ENCODE data around the gene SOHLH1. TPM values are rescaled to one million over a fixed set of nuclear protein-coding genes. Genes with fewer than 3 reads are reported as not detected.

Gene SOHLH1
- total and polyA plus RNA-seq, 2 of the 4 experiments (the other 2 are of a cell fraction): not detected

- H4K8ac ChIP-seq (ENCODE audit: low read depth in 2 of 2, low read length in 2 of 2): no peak overlapping the region
- no peak overlapping the region for H3K14ac ChIP-seq (replicated peaks; ENCODE audit: low read depth, low read length)
- no peak overlapping the region for H2AFZ ChIP-seq (replicated peaks; ENCODE audit: low read length, poor library complexity)
- H3K4me3 ChIP-seq (ENCODE audit: insufficient read depth, low read depth, low read length): no peak overlapping the region
- H3K36me3 ChIP-seq (ENCODE audit: control insufficient read depth, insufficient read depth, low read length): no peaks in the 10 kb centered on the region
- no peaks in the 10 kb centered on the region for H3K4me1 ChIP-seq (ENCODE audit: control insufficient read depth, insufficient read depth, low read length)
- H4K91ac ChIP-seq (ENCODE audit: insufficient read depth, low read depth, low read length): no peak overlapping the region
- H3K18ac ChIP-seq (ENCODE audit: low read depth, low read length): no peak overlapping the region
- no peaks in the 10 kb centered on the region for H3K79me1 ChIP-seq (ENCODE audit: low read depth in 1 of 2, low read length in 2 of 2)
- DNase-seq (no peak), ATAC-seq (ENCODE audit: low read depth) (no peak)
- H3K23ac ChIP-seq (ENCODE audit: low read depth, low read length): no peak overlapping the region
- no peak overlapping the region for H3K4me2 ChIP-seq (ENCODE audit: low read depth, low read length)
- no peak overlapping the region for H3K27ac ChIP-seq (ENCODE audit: insufficient read depth, low read length)
- ChIA-PET CTCF (interaction anchor here (1.0 kb wide), 1 partner anchor 19 kb away, joined by 3 read pairs; no protein-coding TSS in a partner anchor), POLR2A (ENCODE audit: unreplicated experiment) (no interaction called here)
- no peak overlapping the region for H3K4ac ChIP-seq (ENCODE audit: low read depth, low read length)
- H3K9ac ChIP-seq (ENCODE audit: low read depth, low read length): no peak overlapping the region
- TF ChIP-seq RAD21 (IDR thresholded peaks at IDR 0.05; ENCODE audit: low read length) (no peak), CHD1 (IDR thresholded peaks at IDR 0.05; ENCODE audit: low read depth, low read length) (no peak), CEBPB (IDR thresholded peaks at IDR 0.05; ENCODE audit: low read depth, low read length) (no peak), BHLHE40 (IDR thresholded peaks at IDR 0.05; ENCODE audit: low read depth, low read length) (no peak), ELK1 (IDR thresholded peaks at IDR 0.05; ENCODE audit: borderline replicate concordance, low read depth, low read length) (no peak), MAZ (IDR thresholded peaks at IDR 0.05; ENCODE audit: borderline replicate concordance, low read depth, low read length) (no peak), MAFK (IDR thresholded peaks at IDR 0.05; ENCODE audit: low read depth, low read length) (no peak), RFX5 (IDR thresholded peaks at IDR 0.05; ENCODE audit: low read depth, low read length) (no peak), SMC3 (IDR thresholded peaks at IDR 0.05; ENCODE audit: low read depth, low read length) (no peak), MXI1 (IDR thresholded peaks at IDR 0.05; ENCODE audit: borderline replicate concordance, low read depth, low read length) (no peak), CTCF (conservative IDR thresholded peaks at IDR 0.05; ENCODE audit: low read depth, low read length) (no peak), POLR2A (IDR thresholded peaks at IDR 0.05; ENCODE audit: low read depth, low read length) (no peak), RCOR1 (IDR thresholded peaks at IDR 0.05; ENCODE audit: insufficient replicate concordance, low read length) (no peak), FOS (IDR thresholded peaks at IDR 0.05; ENCODE audit: low read depth, low read length) (no peak)
- no peak overlapping the region for H2BK20ac ChIP-seq (ENCODE audit: low read depth, low read length)
- dilution Hi-C loops (cut with HindIII; ENCODE audit: low sequenced_read_pairs, unreplicated experiment): no loop called here
- WGBS, 2 experiments (ENCODE audit: extremely low coverage in 2 of 2, insufficient read length in 1 of 2): 87% methylated on average over 3 of the region's 16 CpGs; no CpG with 5 or more reads in 1 of the 2 experiments
- no peaks in the 10 kb centered on the region for H4K20me1 ChIP-seq (ENCODE audit: insufficient read depth, low read length)
- no peak overlapping the region for H2AK9ac ChIP-seq (replicated peaks; ENCODE audit: low read depth, low read length, poor library complexity)
- H3K9me3 ChIP-seq (ENCODE audit: control insufficient read depth, insufficient read depth, low read length): no peaks in the 10 kb centered on the region
- peaks cover 2% of the 10 kb centered on the region; the same call in 1 of the 2 replicates for H3K27me3 ChIP-seq (ENCODE audit: control insufficient read depth, insufficient read depth, low read length)
- no peak overlapping the region for H2BK5ac ChIP-seq (ENCODE audit: low read depth, low read length, poor library complexity, severe bottlenecking)
- H2BK120ac ChIP-seq (ENCODE audit: low read depth, low read length): no peak overlapping the region
- intact Hi-C loops (cut with micrococcal nuclease): no loop called here
- no peak overlapping the region for H2BK15ac ChIP-seq (ENCODE audit: low read depth, low read length)
- H2AK5ac ChIP-seq (ENCODE audit: low read depth, low read length): no peak overlapping the region
- H3K56ac ChIP-seq (ENCODE audit: extremely low read depth, insufficient read depth, low read length): no peak overlapping the region
- in situ Hi-C loops (cut with MboI; ENCODE audit: low sequenced_read_pairs): no loop called here
- H3K9me1 ChIP-seq (ENCODE audit: insufficient read depth, low read length): no peaks in the 10 kb centered on the region
- no peak overlapping the region for H4K5ac ChIP-seq (ENCODE audit: low read depth, low read length)
- BruUV-seq (replicated peaks): no TSS peak
Observed at GRCh38 chr9:135696446-135696845, 2.8 kb downstream of the SOHLH1 start.
